CD14-positive monocyte (primary cell): Measurements from ENCODE around the gene CCL28. TPM values are rescaled to one million over a fixed set of nuclear protein-coding genes. Genes with fewer than 3 reads are reported as not detected.

Source experiments
- DNase-seq, 3 donors: peaks; one replicate each; pipeline ENCODE4 v3.0.0-alpha.2; 2011 to 2022
- H2AFZ ChIP-seq: 2 replicates; pipeline ENCODE4 v1.6.0; 2012; ENCODE audit warnings: mild to moderate bottlenecking, low read depth, low read length, inconsistent platforms; ENCODE audit not compliant: insufficient read depth, poor library complexity, severe bottlenecking
- H3K27ac ChIP-seq, 2 donors: 1 replicate in 1 of 2; 2 replicates in 1 of 2; pipeline ENCODE4 v1.5.1; 2012 to 2013; ENCODE audit warnings: low read length in 2 of 2, control low read depth in 1 of 2, inconsistent platforms in 1 of 2, low read depth in 1 of 2, mild to moderate bottlenecking in 1 of 2
- H3K27me3 ChIP-seq, 2 donors: one replicate each; pipeline versions ENCODE4 v1.6.0 to v1.6.1; 2011 to 2013; ENCODE audit warnings: low read length in 2 of 2; ENCODE audit not compliant: control insufficient read depth in 2 of 2, insufficient read depth in 2 of 2
- H3K36me3 ChIP-seq, 2 donors: replicated peaks in 1 of 2; 1 replicate in 1 of 2; 2 replicates in 1 of 2; pipeline versions ENCODE4 v1.5.1 to v1.6.1; 2012 to 2013; ENCODE audit warnings: low read length in 2 of 2, control low read depth in 1 of 2, inconsistent platforms in 1 of 2, mild to moderate bottlenecking in 1 of 2; ENCODE audit not compliant: insufficient read depth in 2 of 2, control insufficient read depth in 1 of 2
- H3K4me1 ChIP-seq, 2 donors: 1 replicate in 1 of 2; 2 replicates in 1 of 2; pipeline versions ENCODE4 v1.5.1 to v1.6.1; 2012 to 2013; ENCODE audit warnings: low read length in 2 of 2, control low read depth in 1 of 2, inconsistent platforms in 1 of 2, mild to moderate bottlenecking in 1 of 2, moderate library complexity in 1 of 2; ENCODE audit not compliant: insufficient read depth in 2 of 2, control insufficient read depth in 1 of 2
- H3K4me2 ChIP-seq: replicated peaks from 2 replicates; pipeline ENCODE3; 2012; ENCODE audit warnings: low read length, moderate library complexity, mild to moderate bottlenecking; ENCODE audit not compliant: poor library complexity, severe bottlenecking; ENCODE audit errors: extremely low read depth
- H3K4me3 ChIP-seq, 3 experiments: fragments of 200-600 bp in 1 of 3; sonication (generic) in 1 of 3; replicated peaks in 1 of 3; 1 replicate in 2 of 3; 2 replicates in 1 of 3; pipeline ENCODE4 v1.5.1; 2011 to 2013; ENCODE audit warnings: low read length in 3 of 3, mild to moderate bottlenecking in 3 of 3, control low read depth in 2 of 3, low read depth in 2 of 3, inconsistent platforms in 1 of 3, moderate library complexity in 1 of 3
- H3K79me2 ChIP-seq: 2 replicates; pipeline ENCODE4 v1.6.0; 2012; ENCODE audit warnings: mild to moderate bottlenecking, control low read depth, inconsistent platforms, low read length, moderate library complexity; ENCODE audit not compliant: insufficient read depth
- H3K9ac ChIP-seq: 2 replicates; pipeline ENCODE4 v1.6.0; 2017; ENCODE audit warnings: low read length, mild to moderate bottlenecking; ENCODE audit not compliant: insufficient read depth, poor library complexity, severe bottlenecking
- H3K9me3 ChIP-seq, 2 donors: replicated peaks in 1 of 2; 1 replicate in 1 of 2; 2 replicates in 1 of 2; pipeline versions ENCODE4 v1.5.1 to v1.6.1; 2012 to 2013; ENCODE audit warnings: low read length in 2 of 2, control low read depth in 1 of 2; ENCODE audit not compliant: control insufficient read depth in 1 of 2, insufficient read depth in 1 of 2
- H4K20me1 ChIP-seq: 2 replicates; pipeline ENCODE4 v1.6.0; 2012; ENCODE audit warnings: mild to moderate bottlenecking, low read length, control low read depth, moderate library complexity; ENCODE audit not compliant: insufficient read depth
- H3K27ac Mint-ChIP-seq, 7 donors: one replicate each; pipeline ENCODE4 v1.8.0; 2020; ENCODE audit warnings: mild to moderate bottlenecking in 7 of 7, mixed read lengths in 7 of 7, moderate library complexity in 6 of 7, inconsistent platforms in 2 of 7
- H3K27me3 Mint-ChIP-seq, 3 donors: one replicate each; pipeline ENCODE4 v1.8.0; 2021 to 2022; ENCODE audit warnings: low read depth in 3 of 3, mild to moderate bottlenecking in 3 of 3, mixed read lengths in 3 of 3, moderate library complexity in 3 of 3, inconsistent platforms in 1 of 3
- H3K36me3 Mint-ChIP-seq, 2 donors: one replicate each; pipeline ENCODE4 v1.8.0; 2020; ENCODE audit warnings: mixed read lengths in 2 of 2, inconsistent platforms in 1 of 2, mild to moderate bottlenecking in 1 of 2
- H3K4me1 Mint-ChIP-seq: one replicate; pipeline ENCODE4 v1.8.0; 2020; ENCODE audit warnings: mild to moderate bottlenecking, mixed read lengths
- H3K4me3 Mint-ChIP-seq, 2 donors: one replicate each; pipeline ENCODE4 v1.8.0; 2020; ENCODE audit warnings: mild to moderate bottlenecking in 2 of 2, mixed read lengths in 2 of 2, moderate library complexity in 1 of 2
- H3K9me3 Mint-ChIP-seq, 7 donors: one replicate each; pipeline ENCODE4 v1.8.0; 2020 to 2022; ENCODE audit warnings: mixed read lengths in 7 of 7, mild to moderate bottlenecking in 6 of 7, moderate library complexity in 6 of 7, inconsistent platforms in 2 of 7
- CTCF ChIP-seq: fragments of 200-600 bp; IDR thresholded peaks from one replicate; pipeline ENCODE4 v1.8.0; 2022; ENCODE audit warnings: antibody characterized with exemption, mild to moderate bottlenecking
- WGBS: methylation state at CpG from one replicate; pipeline ENCODE4 v1.1.5; 2013; ENCODE audit warnings: missing lambda C conversion rate; ENCODE audit not compliant: insufficient coverage; 5-methylcytosine and 5-hydroxymethylcytosine counted together
- intact Hi-C, 2 donors: fragments of 100-400 bp; cut with micrococcal nuclease; formaldehyde crosslinking; loops; one replicate each; pipeline versions ENCODE4 v1.15.0 to v1.15.1; 2023
- polyA plus RNA-seq, 3 donors: library from polyadenylated mRNA; depleted of rRNA in 1 of 3; unstranded in 2 of 3; stranded (reverse) in 1 of 3; fragments of 300-500 nt in 2 of 3; fragments of >200 nt in 1 of 3; fragmentation: Illumina TruSeq in 2 of 3; gene quantifications; 1 replicate in 2 of 3; 2 replicates in 1 of 3; pipeline ENCODE4 v1.2.3, GENCODE V29; 2012 to 2021

The CCL28 gene
- polyA plus RNA-seq, 3 donors, result 0.10 to 0.51 (median 0.32) TPM

GRCh38 chr5:43362725-43363435 is 49.3 kb downstream of the CCL28 start:
- no peak overlapping the region for H3K27ac ChIP-seq
- no peaks in the 10 kb centered on the region for H3K36me3 Mint-ChIP-seq
- TF ChIP-seq CTCF, result no peak
- H4K20me1 ChIP-seq, result no peaks in the 10 kb centered on the region
- intact Hi-C loops, result no loop called here
- H3K27me3 ChIP-seq, result no peaks in the 10 kb centered on the region
- H3K4me1 ChIP-seq, result no peaks in the 10 kb centered on the region
- H2AFZ ChIP-seq, result no peak overlapping the region
- H3K36me3 ChIP-seq, result no peaks in the 10 kb centered on the region
- no peak for DNase-seq
- no peak overlapping the region for H3K4me2 ChIP-seq
- H3K9me3 ChIP-seq, result peaks cover 7 to 11% of the 10 kb centered on the region in 2 donors
- no peak overlapping the region for H3K9ac ChIP-seq
- 81% methylated on average over 2 of the region's 3 CpGs for WGBS
- no peaks in the 10 kb centered on the region for H3K4me1 Mint-ChIP-seq
- H3K4me3 Mint-ChIP-seq, result no peak overlapping the region
- H3K9me3 Mint-ChIP-seq, result peaks cover 8 to 24% (median 17%) of the 10 kb centered on the region in 7 donors
- H3K27me3 Mint-ChIP-seq, result peaks cover 2 to 8% (median 3%) of the 10 kb centered on the region in 3 donors
- no peaks in the 10 kb centered on the region for H3K79me2 ChIP-seq
- H3K4me3 ChIP-seq, result no peak overlapping the region
- no peak overlapping the region for H3K27ac Mint-ChIP-seq

DNA sequence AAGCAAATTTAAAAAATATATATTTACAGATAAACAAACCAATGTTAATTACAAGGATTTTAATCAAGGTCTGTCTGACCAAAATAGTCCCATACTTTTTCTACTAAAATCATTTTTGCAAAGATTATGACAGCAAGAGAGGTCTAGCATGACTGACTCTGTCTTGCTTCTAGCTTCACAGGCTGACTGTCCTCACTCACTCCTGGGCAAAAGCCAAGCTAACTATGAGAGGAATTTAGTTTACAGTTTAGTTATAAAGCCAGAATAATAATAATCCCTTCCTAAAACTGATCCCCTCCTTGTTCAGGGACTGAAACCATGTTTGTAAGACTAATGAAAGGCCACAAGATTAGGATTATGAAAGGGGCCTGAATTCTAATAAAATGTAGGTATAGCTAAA is 53.5 kb downstream of the CCL28 start:
- intact Hi-C loops, result no loop called here
- Histone ChIP-seq H3K9me3 (peaks cover 7 to 11% of the 10 kb centered on the region in 2 donors), H3K27me3 (no peaks in the 10 kb centered on the region), H3K4me2 (no peak overlapping the region), H3K9ac (no peak overlapping the region), H3K36me3 (no peaks in the 10 kb centered on the region), H3K79me2 (no peaks in the 10 kb centered on the region), H3K4me1 (no peaks in the 10 kb centered on the region), H3K4me3 (no peak overlapping the region), H2AFZ (no peak overlapping the region), H4K20me1 (no peaks in the 10 kb centered on the region), H3K27ac (no peak overlapping the region)
- Mint-ChIP-seq H3K4me1 (no peaks in the 10 kb centered on the region), H3K9me3 (peaks cover 6 to 18% (median 16%) of the 10 kb centered on the region in 7 donors), H3K27me3 (peaks cover 0 to 7% (median 0%) of the 10 kb centered on the region in 3 donors), H3K36me3 (no peaks in the 10 kb centered on the region), H3K27ac (no peak overlapping the region), H3K4me3 (no peak overlapping the region)
- TF ChIP-seq CTCF, result no peak
- no peak for DNase-seq
